ENCODE measurements around the gene HNRNPDL. TPM values are rescaled to one million over a fixed set of nuclear protein-coding genes. Genes with fewer than 3 reads are reported as not detected.
A peak's percentile ranks its signal among the peaks of the same experiment; 100 is the strongest.

The HNRNPDL gene
- total RNA-seq, 4 donors from 2014 or later: 61.8 to 210 (median 101) TPM

GRCh38 chr4:82380344-82380743, 49.9 kb downstream of the HNRNPDL start:
- no peak overlapping the region for H3K27ac ChIP-seq
- H3K4me1 ChIP-seq: peaks cover 0 to 12% (median 4%) of the 10 kb centered on the region in 4 donors
- H3K9me3 ChIP-seq: no peaks in the 10 kb centered on the region
- H3K27me3 ChIP-seq: no peaks in the 10 kb centered on the region
- no peak for DNase-seq
- H3K36me3 ChIP-seq: no peaks in the 10 kb centered on the region
- TF ChIP-seq CTCF (IDR thresholded peaks at IDR 0.05) (no peak), POLR2A (IDR thresholded peaks at IDR 0.05) (no peak)
- no peak overlapping the region for H3K4me3 ChIP-seq

- H3K4me1 ChIP-seq: peaks cover 0 to 13% (median 5%) of the 10 kb centered on the region in 4 donors
- TF ChIP-seq POLR2A (IDR thresholded peaks at IDR 0.05) (no peak), CTCF (IDR thresholded peaks at IDR 0.05) (no peak)
Measured at GRCh38 chr4:82376109-82376508, 54.2 kb downstream of the HNRNPDL start.

GRCh38 chr4:82373816-82374625, 56.2 kb downstream of the HNRNPDL start, which contains the start of gene HNRNPD:
TSS of gene HNRNPD (minus strand) at chr4:82373991. CDS start at chr4:82373678, 313 bp downstream.
- DNase-seq: peak; percentile 97 to 99 (median 97)
- H3K4me1 ChIP-seq: peaks cover 0 to 33% (median 5%) of the 10 kb centered on the region in 4 donors
- no peaks in the 10 kb centered on the region for H3K27me3 ChIP-seq
- TF ChIP-seq CTCF (IDR thresholded peaks at IDR 0.05): peak in 1 of 6 experiments; percentile 13
- TF ChIP-seq POLR2A (IDR thresholded peaks at IDR 0.05): peak; percentile 76 to 91
- H3K36me3 ChIP-seq: peaks cover 0 to 5% (median 0%) of the 10 kb centered on the region in 3 donors
- H3K9me3 ChIP-seq: no peaks in the 10 kb centered on the region
- peak within 1 kb of the TSS; percentile 90 to 98 (median 96) for H3K4me3 ChIP-seq
- H3K27ac ChIP-seq: peak within 1 kb of the TSS; percentile 93 to 100 (median 99)

More at GRCh38 chr4:82376109-82376508, 54.2 kb downstream of the HNRNPDL start:
- Histone ChIP-seq H3K4me3 (no peak overlapping the region), H3K36me3 (no peaks in the 10 kb centered on the region), H3K9me3 (no peaks in the 10 kb centered on the region), H3K27me3 (no peaks in the 10 kb centered on the region), H3K27ac (no peak overlapping the region)
- DNase-seq: no peak

DNA sequence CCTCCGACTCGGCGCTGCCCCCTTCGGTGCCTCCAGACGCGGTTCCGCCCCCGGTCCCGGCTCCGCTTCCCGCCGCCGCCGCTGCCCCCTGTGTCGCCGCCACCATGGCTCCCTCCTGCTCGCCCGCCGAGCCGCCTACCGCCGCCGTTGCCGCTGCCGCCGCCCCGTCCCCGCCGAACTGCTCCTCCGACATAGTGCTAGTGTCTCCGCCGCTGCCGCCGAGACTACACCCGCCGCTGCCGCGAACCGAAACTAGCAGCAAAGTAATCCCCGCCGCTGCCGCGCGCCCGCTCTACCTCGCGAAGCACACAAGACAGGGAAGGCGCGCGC, 56.8 kb downstream of the HNRNPDL start:
- no peak for DNase-seq
- Histone ChIP-seq H3K4me3 (peak overlapping the region; percentile 90 to 98 (median 96)), H3K36me3 (peaks cover 0 to 5% (median 0%) of the 10 kb centered on the region in 3 donors), H3K27me3 (no peaks in the 10 kb centered on the region), H3K9me3 (no peaks in the 10 kb centered on the region), H3K4me1 (peaks cover 0 to 38% (median 7%) of the 10 kb centered on the region in 4 donors), H3K27ac (peak overlapping the region; percentile 93 to 100 (median 99))
- TF ChIP-seq POLR2A (IDR thresholded peaks at IDR 0.05) (no peak), CTCF (IDR thresholded peaks at IDR 0.05) (no peak)

Small RNA genes lying within 50 kb of the gene (small RNA-seq; reads per million reads assigned to genes)
- gene RF00150: 0 to 0.06 reads per million in 2 donors

Other genes with a start within 250 kb of the HNRNPDL start
- gene HNRNPD, start 56.5 kb downstream of the HNRNPDL start, total RNA-seq: 100 to 1,000 TPM in 3 of 4 donors, 10 to 100 TPM in 1; 95.6 to 342 (median 136) TPM
- gene ENOPH1, start 128 bp upstream of the HNRNPDL start, total RNA-seq: 10 to 100 TPM in 3 of 4 donors, 1 to 10 TPM in 1; 8.2 to 18.6 (median 15.2) TPM
- gene TMEM150C, start 131.5 kb upstream of the HNRNPDL start, total RNA-seq: 1 to 10 TPM in 2 of 4 donors, under 1 TPM in 1, not detected in 1; 0.88 to 1.3 (median 1.1) TPM